GM19351 (cell line): ENCODE measurements around the gene BRD9.

ENCODE experiments used
- ATAC-seq: cut with Tn5 transposase; IDR thresholded peaks from one replicate; pipeline ENCODE4 v1.9.1; 2021; ENCODE audit warnings: mild to moderate bottlenecking, moderate library complexity; ENCODE audit not compliant: unreplicated experiment

The BRD9 gene

GRCh38 chr5:905139-905642 lies 12.6 kb upstream of the BRD9 start:
- no peak for ATAC-seq

DNA sequence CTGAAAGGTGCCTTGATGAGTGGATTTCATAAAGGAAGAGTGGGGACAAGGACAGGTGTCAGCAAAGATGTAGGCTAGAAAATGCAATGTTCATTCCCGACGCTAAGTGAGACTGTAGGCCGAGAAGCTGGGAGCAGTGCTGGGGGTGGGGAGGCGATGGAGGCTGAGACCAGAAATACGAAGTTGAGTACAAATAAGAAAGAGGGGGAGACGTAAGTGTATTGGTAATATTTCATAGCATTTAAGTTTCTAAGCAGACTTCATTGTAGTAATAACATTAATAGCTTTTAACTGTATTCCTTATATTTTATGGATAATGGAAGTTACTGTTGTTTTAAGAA lies 11.1 kb upstream of the BRD9 start:
- no peak for ATAC-seq

GRCh38 chr5:902129-902916 lies 9.7 kb upstream of the BRD9 start:
- ATAC-seq = no peak

DNA sequence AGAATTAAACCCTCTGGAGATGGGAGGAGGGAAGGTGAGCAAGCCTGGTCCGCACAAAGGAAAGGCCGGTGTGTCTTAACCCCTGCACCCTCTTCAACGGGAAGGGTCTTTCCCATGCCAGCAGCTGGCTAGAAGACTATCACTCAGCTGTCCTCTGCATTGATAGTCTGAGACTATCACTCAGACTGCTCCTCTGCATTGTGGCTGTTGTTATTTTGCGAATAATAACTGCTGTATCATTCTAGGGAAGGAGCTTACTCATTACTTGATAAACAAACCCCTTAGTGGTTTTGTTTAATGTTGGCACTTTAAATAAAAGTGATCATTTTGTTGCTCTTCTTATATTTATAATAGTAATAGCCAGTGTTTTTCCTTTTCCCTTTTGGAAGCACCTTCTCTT lies 8.2 kb upstream of the BRD9 start:
- ATAC-seq = no peak

- ATAC-seq = no peak
Observed at GRCh38 chr5:893711-894110, 1.1 kb upstream of the BRD9 start.

- peak; percentile 14 for ATAC-seq
Observed at GRCh38 chr5:893137-893506, 521 bp upstream of the BRD9 start.

DNA sequence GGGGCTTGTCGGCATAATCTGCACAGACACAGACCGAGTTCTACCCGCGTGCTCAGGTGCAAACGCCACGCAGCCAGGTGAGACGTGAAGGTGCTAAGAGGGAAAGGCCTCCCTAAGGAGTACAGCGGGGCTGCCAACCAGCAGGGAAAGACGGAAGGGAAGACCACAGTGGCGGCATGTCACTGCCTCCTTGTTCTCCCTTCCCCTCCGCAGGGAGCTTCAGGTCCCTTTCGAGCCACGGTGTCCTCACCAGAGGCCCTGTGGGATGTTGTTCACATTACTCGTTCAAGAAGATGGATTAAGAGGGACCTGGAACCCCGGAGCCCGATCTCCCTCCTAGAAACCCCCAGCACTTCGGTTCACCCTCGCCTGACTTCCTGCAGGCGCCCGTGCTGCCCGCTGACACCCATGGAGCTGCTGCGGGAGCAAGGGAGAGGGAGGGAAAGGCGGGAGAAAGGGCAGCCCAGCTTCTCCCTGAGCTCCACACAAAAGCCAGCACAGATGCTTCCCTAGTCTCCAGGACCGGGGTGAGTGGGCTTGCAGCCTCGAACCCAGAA lies 686 bp downstream of the BRD9 start:
- peak; percentile 6 for ATAC-seq

DNA sequence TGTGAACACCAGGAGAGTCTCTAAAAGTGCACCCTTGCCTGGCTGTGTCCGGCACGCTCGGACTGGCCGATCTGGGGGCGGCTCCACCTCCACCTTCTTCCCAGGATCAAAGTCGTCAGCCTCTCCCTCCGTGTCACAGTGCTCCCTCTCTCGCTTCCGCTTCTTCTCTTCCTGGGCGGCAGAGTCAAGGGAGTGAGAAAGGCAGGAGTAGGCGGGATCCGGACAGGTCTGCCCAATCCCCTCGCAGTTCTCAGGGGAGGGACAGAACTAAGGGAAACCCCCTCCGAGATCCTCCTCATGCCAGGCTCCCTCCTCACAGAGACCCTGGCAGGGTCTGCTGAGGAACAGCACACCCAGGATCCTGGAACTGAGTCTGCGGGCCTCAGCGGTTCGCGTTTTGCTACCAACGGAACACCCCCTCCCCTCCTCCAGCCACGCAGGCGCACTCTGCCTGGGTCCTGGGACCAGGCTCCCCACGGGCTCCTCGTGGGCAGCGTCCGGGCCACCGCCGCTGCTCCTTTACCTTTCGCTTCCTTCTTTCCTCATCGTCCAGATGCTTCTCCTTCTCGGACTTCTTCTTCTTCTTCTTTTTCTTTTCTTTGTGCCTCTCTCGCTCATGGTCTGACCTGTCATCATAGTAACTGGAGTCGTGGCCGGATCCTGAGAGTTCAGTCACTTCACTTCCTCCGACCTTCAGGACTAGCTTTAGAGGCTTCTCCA lies 1.3 kb downstream of the BRD9 start:
- ATAC-seq = no peak

GRCh38 chr5:889075-889710 lies 3.4 kb downstream of the BRD9 start:
- no peak for ATAC-seq

DNA sequence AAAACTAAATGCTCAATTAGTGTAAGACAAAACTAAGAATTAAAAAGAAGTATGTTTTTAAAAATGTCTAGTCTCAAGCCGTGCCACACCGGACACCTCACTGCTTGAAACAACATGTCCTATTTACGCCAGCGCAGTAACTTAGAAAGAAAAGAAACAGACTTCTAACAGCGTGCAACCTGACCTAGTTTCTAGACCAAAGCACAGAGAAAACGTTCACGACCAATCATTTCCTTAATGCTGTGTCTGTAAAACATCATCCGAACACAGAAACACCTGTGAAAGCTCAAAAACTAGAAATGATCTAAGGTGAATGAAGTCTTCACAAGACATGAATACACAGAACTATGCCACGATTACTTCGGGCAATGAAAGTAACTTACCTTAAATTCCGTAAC lies 4.0 kb downstream of the BRD9 start:
- no peak for ATAC-seq

DNA sequence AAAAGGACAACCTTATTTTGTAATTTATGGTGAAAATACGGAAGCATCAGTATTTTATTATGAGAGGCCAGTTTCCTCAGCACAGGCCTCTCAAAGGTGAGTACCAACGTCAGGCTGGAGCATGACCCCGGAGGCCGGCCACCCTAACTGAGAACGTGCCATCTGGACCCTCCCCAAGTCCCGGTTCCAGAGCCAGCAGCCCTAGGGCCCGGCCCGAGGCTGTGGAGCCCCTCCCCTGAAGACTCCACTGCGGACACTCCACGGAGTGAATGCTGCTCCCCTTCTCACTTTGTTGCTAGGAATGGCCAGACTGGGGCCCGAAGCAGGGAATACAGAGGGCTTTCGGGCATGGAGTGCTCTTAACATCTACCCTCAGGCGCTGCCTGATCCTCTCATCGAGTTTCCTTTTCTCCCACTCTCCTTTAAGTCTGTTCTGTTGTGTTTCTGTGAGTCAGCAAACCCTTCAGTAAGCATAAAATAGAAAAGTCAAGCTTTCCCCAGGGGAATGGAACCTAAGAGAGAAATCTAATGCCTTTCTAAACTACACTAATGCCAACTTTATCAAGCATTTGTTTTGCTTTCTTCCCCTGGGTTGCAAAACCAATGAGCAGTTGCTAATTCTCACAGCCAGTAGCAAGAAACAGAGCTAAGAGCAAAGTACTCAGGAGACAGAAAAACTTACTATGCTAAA lies 4.5 kb downstream of the BRD9 start:
- no peak for ATAC-seq

GRCh38 chr5:886716-887325 lies 5.8 kb downstream of the BRD9 start:
- ATAC-seq = no peak

GRCh38 chr5:886036-886435 lies 6.6 kb downstream of the BRD9 start:
- ATAC-seq = no peak

GRCh38 chr5:885529-885928 lies 7.1 kb downstream of the BRD9 start:
- no peak for ATAC-seq

DNA sequence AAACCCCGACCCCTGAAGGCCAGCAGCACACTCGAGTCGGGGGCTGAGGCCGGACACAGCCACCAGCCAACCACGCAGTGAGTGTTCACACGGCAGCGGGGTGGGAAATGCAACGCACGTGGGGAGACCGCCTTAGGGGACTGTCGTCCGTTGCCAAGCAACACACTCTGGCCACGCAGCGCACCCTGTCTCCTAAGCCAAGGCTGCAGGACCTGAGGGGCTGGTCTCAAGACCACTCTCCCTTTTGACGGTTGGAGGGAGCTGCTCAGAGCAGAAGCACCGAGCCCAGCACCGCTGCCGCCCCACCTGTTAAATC lies 7.5 kb downstream of the BRD9 start:
- no peak for ATAC-seq

DNA sequence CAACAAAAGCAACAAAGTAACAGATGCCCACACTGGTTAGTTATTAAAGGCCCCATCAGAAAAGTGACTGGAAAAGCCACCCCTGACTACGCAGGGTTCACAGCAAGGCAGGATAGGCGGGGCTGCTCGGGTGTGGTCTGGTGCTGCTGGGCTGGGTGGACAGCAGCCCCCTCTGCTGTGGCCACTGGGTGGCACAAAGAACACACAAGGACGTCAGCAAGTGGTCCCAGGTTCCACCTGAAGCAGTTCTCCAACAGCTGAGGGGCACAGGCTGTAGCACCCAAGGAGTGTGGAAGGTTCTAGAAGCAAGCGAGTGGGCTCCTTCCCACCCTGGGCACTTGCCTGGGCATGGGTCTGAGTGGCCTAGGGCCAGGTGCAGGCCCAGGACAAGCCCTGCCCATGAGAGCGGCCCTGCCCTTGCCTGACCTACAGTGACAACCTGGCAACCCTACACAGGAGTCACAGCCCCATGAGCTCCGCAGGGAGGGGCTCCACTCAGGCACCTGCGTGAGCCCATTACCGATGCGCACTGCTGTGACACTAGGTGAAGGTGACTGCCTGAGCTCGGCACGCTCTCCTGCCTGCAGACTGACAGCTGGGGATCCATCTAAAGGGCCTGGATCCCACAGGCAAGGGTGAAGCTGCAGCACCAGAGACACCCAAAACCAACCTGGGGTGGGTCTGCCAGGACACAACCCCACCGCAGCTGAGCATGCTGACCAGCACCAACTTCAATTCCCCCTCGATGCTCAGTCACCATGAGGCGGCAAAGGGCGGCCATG lies 8.1 kb downstream of the BRD9 start:
- ATAC-seq = no peak

- ATAC-seq = no peak
Observed at GRCh38 chr5:883475-884181, 9.0 kb downstream of the BRD9 start.

DNA sequence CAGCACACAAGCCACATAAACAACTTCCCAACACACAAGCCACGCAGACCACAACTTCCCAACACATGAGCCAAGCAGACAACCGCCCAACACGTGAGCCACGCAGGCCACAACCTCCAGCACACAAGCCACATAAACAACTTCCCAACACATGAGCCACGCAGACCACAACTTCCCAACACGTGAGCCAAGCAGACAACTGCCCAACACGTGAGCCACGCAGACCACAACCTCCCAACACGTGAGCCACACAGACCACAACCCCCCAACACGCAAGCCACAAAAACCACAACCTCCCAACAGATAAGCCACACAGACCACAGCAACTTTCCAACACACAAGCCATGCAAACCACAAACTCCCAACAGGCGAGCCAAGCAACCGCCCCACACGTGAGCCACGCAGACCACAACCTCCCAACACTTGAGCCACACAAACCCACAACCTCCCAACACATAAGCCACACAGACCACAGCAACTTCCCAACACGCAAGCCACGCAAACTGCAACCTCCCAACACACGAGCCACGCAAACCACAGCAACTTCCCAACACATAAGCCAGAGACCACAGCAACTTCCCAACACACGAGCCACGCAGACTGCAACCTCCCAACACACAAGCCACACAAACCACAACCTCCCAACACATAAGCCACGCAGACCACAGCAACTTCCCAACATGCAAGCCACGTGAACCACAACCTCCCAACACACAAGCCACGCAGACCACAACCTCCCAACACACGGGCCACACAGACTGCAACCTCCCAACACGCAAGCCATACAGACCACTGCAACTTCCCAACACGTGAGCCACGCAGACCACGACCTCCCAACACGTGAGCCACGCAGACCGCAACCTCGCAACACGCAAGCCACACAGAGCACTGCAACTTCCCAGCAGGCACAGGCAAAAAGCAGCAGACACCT lies 10.1 kb downstream of the BRD9 start:
- ATAC-seq = no peak
